Natural killer cell (primary cell): Measurements from ENCODE around the gene HOXA9. TPM values are rescaled to one million over a fixed set of nuclear protein-coding genes. Genes with fewer than 3 reads are reported as not detected.

Source experiments
- ATAC-seq, 3 donors: fragments of 150-1000 bp in 2 of 3; fragments of 200-7000 bp in 1 of 3; cut with Tn5 transposase; 1 replicate in 1 of 3; 2 replicates in 2 of 3; pipeline ENCODE4 v1.10.0; 2021; ENCODE audit warnings: mild to moderate bottlenecking in 2 of 3, moderate library complexity in 2 of 3
- DNase-seq, 2 donors: peaks; one replicate each; pipeline versions ENCODE4 v3.0.0 to v3.0.0-alpha.2; 2013 to 2021; ENCODE audit warnings: mixed read lengths in 1 of 2
- H3K27ac ChIP-seq: one replicate; pipeline ENCODE4 v1.5.1; 2013; ENCODE audit warnings: mild to moderate bottlenecking, low read length
- H3K27me3 ChIP-seq: one replicate; pipeline ENCODE4 v1.6.1; 2013; ENCODE audit warnings: low read length; ENCODE audit not compliant: control insufficient read depth, insufficient read depth
- H3K36me3 ChIP-seq: one replicate; pipeline ENCODE4 v1.6.1; 2013; ENCODE audit warnings: low read length; ENCODE audit not compliant: control insufficient read depth, insufficient read depth
- H3K4me1 ChIP-seq: one replicate; pipeline ENCODE4 v1.6.1; 2013; ENCODE audit warnings: low read length; ENCODE audit not compliant: control insufficient read depth, insufficient read depth
- H3K4me3 ChIP-seq: one replicate; pipeline ENCODE4 v1.5.1; 2013; ENCODE audit warnings: low read length
- H3K9me3 ChIP-seq: one replicate; pipeline ENCODE4 v1.6.1; 2013; ENCODE audit warnings: low read length; ENCODE audit not compliant: control insufficient read depth, insufficient read depth
- H3K27ac Mint-ChIP-seq, 2 donors: one replicate each; pipeline ENCODE4 v1.8.0; 2022; ENCODE audit warnings: mild to moderate bottlenecking in 2 of 2, mixed read lengths in 2 of 2, moderate library complexity in 1 of 2
- H3K27me3 Mint-ChIP-seq, 2 donors: one replicate each; pipeline ENCODE4 v1.8.0; 2022; ENCODE audit warnings: low read depth in 2 of 2, mixed read lengths in 2 of 2
- H3K36me3 Mint-ChIP-seq: one replicate; pipeline ENCODE4 v1.8.0; 2022; ENCODE audit warnings: mixed read lengths
- H3K4me1 Mint-ChIP-seq, 2 donors: one replicate each; pipeline ENCODE4 v1.8.0; 2022; ENCODE audit warnings: mixed read lengths in 2 of 2
- H3K4me3 Mint-ChIP-seq: one replicate; pipeline ENCODE4 v1.8.0; 2022; ENCODE audit warnings: mild to moderate bottlenecking, moderate library complexity, mixed read lengths
- H3K9me3 Mint-ChIP-seq, 2 donors: one replicate each; pipeline ENCODE4 v1.8.0; 2022; ENCODE audit warnings: mixed read lengths in 2 of 2
- WGBS: methylation state at CpG from one replicate; pipeline ENCODE4 v1.1.7; 2013; ENCODE audit warnings: missing lambda C conversion rate; ENCODE audit not compliant: insufficient coverage; 5-methylcytosine and 5-hydroxymethylcytosine counted together
- intact Hi-C: fragments of 100-400 bp; cut with micrococcal nuclease; formaldehyde crosslinking; loops from one replicate; pipeline ENCODE4 v1.14.2; 2022
- total RNA-seq, 4 donors: library from RNA; stranded (reverse); fragments of 120-200 nt in 1 of 4; gene quantifications; one replicate each; pipeline versions ENCODE4 v1.2.3 to v1.2.4, GENCODE V29; 2013 to 2022
- TF ChIP-seq, protein P1 (sequence below): fragments of 200-600 bp; IDR thresholded peaks from one replicate; pipeline ENCODE4 v1.8.0; 2022; ENCODE audit warnings: antibody characterized with exemption

Gene HOXA9
- total RNA-seq, 3 donors from 2014 or later (not counting 1 experiment from before 2014, with no cell fraction given) = 0.39 to 4.6 (median 0.42) TPM

DNA sequence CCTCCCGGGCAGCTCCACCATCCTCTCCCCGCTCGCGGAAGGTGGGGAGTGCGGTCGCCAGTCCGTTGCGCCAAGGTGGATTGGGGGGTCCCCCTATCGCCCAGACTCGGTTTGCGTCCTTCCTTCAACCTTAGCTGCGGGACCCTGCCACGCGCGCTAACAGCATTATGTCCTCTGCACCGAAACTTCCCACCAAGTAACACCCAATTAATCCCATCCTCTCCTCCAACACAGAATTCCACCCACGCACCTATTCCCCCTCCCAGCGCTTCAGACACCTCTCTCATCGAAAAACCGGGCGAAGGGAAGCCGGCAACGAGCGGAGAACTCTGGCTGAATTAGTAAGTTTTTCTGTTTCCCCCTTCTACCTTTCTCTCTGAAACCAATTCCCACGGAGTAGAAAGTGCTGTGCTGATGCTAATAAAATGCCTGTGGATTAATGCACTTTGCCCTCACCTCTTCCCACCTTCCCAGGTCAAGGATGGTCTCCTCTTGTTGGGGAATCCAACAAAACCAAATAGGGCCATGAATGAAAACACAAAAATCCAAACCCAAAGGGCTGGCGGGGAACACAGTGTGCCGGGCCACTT lies 13.9 kb downstream of the HOXA9 start:
- Histone ChIP-seq H3K36me3 (no peaks in the 10 kb centered on the region), H3K27ac (no peak overlapping the region), H3K4me1 (peaks cover 75% of the 10 kb centered on the region), H3K27me3 (peaks cover 85% of the 10 kb centered on the region), H3K9me3 (no peaks in the 10 kb centered on the region), H3K4me3 (peak overlapping the region; percentile 29)
- no peak for DNase-seq
- intact Hi-C loops = loop anchor here (1.0 to 5.0 kb wide), 4 partner anchors 10 to 1287 kb away; partner anchors contain the start of genes HOXA1 and HOXA11
- 2% methylated on average over 26 of the region's 27 CpGs for WGBS
- TF ChIP-seq, protein P1, sequence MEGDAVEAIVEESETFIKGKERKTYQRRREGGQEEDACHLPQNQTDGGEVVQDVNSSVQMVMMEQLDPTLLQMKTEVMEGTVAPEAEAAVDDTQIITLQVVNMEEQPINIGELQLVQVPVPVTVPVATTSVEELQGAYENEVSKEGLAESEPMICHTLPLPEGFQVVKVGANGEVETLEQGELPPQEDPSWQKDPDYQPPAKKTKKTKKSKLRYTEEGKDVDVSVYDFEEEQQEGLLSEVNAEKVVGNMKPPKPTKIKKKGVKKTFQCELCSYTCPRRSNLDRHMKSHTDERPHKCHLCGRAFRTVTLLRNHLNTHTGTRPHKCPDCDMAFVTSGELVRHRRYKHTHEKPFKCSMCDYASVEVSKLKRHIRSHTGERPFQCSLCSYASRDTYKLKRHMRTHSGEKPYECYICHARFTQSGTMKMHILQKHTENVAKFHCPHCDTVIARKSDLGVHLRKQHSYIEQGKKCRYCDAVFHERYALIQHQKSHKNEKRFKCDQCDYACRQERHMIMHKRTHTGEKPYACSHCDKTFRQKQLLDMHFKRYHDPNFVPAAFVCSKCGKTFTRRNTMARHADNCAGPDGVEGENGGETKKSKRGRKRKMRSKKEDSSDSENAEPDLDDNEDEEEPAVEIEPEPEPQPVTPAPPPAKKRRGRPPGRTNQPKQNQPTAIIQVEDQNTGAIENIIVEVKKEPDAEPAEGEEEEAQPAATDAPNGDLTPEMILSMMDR = no peak
- Mint-ChIP-seq H3K4me1 (peaks cover 39 to 49% of the 10 kb centered on the region in 2 donors), H3K36me3 (no peaks in the 10 kb centered on the region), H3K9me3 (no peaks in the 10 kb centered on the region), H3K4me3 (peak overlapping the region; percentile 89), H3K27me3 (peaks cover 72 to 75% of the 10 kb centered on the region in 2 donors), H3K27ac (peak overlapping the region; percentile 4 to 64)
- no peak for ATAC-seq

DNA sequence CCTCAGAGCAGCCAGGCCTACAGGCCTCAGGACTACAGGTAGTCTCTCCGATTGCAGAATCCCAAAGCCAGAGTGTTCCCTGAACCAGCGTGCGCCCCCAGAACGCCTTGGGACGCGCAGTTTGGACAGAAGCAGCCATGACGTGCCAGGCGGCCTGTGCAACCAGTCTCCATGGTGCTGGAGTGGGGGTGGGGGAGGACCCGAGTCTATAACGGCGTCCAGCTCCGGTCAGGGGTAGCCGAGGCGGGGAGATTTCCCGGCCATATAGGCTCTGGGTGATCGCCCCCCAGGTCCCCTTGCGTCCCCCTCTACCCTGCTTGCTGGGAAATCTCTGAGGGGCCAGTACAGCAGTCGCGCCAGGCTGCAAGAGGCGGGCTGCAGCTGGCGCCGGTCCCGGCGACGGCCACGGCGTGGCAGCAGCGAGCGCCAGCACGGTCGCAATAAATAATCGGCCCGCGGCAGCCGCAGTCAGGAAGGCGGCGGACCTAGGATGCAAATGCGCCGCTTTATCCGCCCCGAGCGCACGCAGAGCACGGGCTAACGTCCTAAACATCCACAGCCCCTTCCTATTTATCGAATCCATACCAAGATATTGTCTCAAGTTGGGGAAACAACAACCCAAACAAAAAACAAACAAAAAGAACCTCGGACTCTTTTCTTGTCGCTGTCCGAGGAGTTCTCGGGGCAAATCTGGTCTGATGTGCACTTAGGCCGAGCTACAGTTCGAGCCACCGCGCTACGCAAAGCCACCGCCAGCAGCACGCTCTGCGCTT lies 14.6 kb downstream of the HOXA9 start:
- under 1% methylated on average over 58 of the region's 58 CpGs for WGBS
- no peaks in the 10 kb centered on the region for H3K36me3 ChIP-seq

DNA sequence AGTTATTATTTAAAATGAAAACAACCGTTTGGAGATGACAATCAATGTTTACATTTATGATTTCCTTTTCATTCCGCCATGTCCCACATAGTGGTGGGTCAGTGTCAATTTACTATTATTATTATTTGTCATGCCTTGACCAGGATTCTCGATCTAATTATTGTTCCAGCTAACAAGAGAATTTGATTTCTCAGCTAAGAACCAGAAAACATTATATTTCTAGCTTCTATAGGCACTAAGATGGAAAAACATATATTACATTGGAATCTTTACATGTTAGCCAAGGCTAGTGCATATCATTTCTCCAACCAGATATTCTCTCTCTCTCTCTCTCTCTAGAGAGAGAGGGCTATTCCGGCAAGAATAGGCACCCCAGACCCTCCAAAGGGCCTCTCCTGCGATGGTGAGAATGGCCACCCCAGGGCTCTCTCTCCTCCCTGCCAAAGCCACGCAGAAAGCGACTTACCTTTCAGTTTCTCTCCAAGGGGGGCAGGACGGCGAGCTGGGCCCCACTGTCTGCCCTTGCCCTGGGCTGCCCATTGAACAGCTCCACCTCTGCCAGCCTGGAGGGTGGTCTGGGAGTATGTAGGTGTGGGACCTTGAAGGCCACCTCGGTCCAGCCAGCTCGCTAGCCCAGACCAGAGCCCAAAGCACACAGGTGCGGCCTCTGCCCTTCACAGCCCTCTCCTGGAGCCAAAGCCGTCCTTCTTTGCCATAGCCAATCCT lies 15.3 kb downstream of the HOXA9 start:
- Histone ChIP-seq H3K36me3 (no peaks in the 10 kb centered on the region), H3K4me3 (peak overlapping the region; percentile 30), H3K9me3 (no peaks in the 10 kb centered on the region), H3K4me1 (peaks cover 61% of the 10 kb centered on the region), H3K27ac (peak overlapping the region; percentile 11), H3K27me3 (peaks cover 72% of the 10 kb centered on the region)
- no peaks in the 10 kb centered on the region for H3K9me3 Mint-ChIP-seq
- 22% methylated on average over 11 of the region's 13 CpGs for WGBS
- intact Hi-C loops = loop anchor here (2.0 to 5.0 kb wide), 3 partner anchors 37 to 1285 kb away; partner anchors contain the start of genes HOXA1 and HOXA11
- peaks cover 32 to 37% of the 10 kb centered on the region in 2 donors for H3K4me1 Mint-ChIP-seq
- peak overlapping the region; percentile 89 for H3K4me3 Mint-ChIP-seq
- peaks cover 72 to 75% of the 10 kb centered on the region in 2 donors for H3K27me3 Mint-ChIP-seq
- DNase-seq (no peak), ATAC-seq (peak in 1 of 3 donors; percentile 4)
- H3K36me3 Mint-ChIP-seq = no peaks in the 10 kb centered on the region
- peak overlapping the region; percentile 4 to 64 for H3K27ac Mint-ChIP-seq
- TF ChIP-seq, protein P1 = no peak

More for the DNA sequence above, 14.6 kb downstream of the HOXA9 start:
- peaks cover 80% of the 10 kb centered on the region for H3K27me3 ChIP-seq
- ATAC-seq (peak; percentile 86 to 91 (median 87)), DNase-seq (peak; percentile 68 to 85)
- H3K27ac ChIP-seq = peak overlapping the region; percentile 11
- no peaks in the 10 kb centered on the region for H3K9me3 Mint-ChIP-seq
- H3K36me3 Mint-ChIP-seq = no peaks in the 10 kb centered on the region
- H3K4me1 ChIP-seq = peaks cover 68% of the 10 kb centered on the region
- intact Hi-C loops = loop anchor here (1.0 to 5.0 kb wide), 4 partner anchors 11 to 1286 kb away; partner anchors contain the start of genes HOXA1 and HOXA11
- H3K9me3 ChIP-seq = no peaks in the 10 kb centered on the region
- TF ChIP-seq, protein P1 = peak; percentile 90
- peaks cover 34 to 44% of the 10 kb centered on the region in 2 donors for H3K4me1 Mint-ChIP-seq
- H3K27me3 Mint-ChIP-seq = peaks cover 72 to 74% of the 10 kb centered on the region in 2 donors
- H3K4me3 ChIP-seq = peak overlapping the region; percentile 30
- H3K4me3 Mint-ChIP-seq = peak overlapping the region; percentile 89
- H3K27ac Mint-ChIP-seq = peak overlapping the region; percentile 4 to 64
